Heart left ventricle (tissue), 16 donors: ENCODE measurements around the gene ASB13. TPM values are rescaled to one million over a fixed set of nuclear protein-coding genes. Genes with fewer than 3 reads are reported as not detected.

Source experiments
- ATAC-seq, 4 donors: fragments of 200-7000 bp; cut with Tn5 transposase; one replicate each; pipeline ENCODE4 v1.9.1; 2020 to 2022; ENCODE audit warnings: moderate library complexity in 4 of 4, mild to moderate bottlenecking in 3 of 4, moderate number of reproducible peaks in 1 of 4
- DNase-seq, 5 donors: peaks; one replicate each; pipeline ENCODE4 v3.0.0-alpha.2; 2020
- H3K27ac ChIP-seq, 12 donors: fragments of 200-600 bp; sonication (generic) in 4 of 12; one replicate each; pipeline versions ENCODE4 v1.5.0 to v1.8.0; 2016 to 2022; ENCODE audit warnings: mild to moderate bottlenecking in 2 of 12
- H3K27me3 ChIP-seq, 9 donors: fragments of 200-600 bp; sonication (generic) in 2 of 9; one replicate each; pipeline versions ENCODE4 v1.5.1 to v1.8.0; 2016 to 2022; ENCODE audit warnings: mild to moderate bottlenecking in 3 of 9
- H3K36me3 ChIP-seq, 9 donors: fragments of 200-600 bp; sonication (generic) in 2 of 9; one replicate each; pipeline versions ENCODE4 v1.5.0 to v1.8.0; 2018 to 2022; ENCODE audit warnings: mild to moderate bottlenecking in 2 of 9
- H3K4me1 ChIP-seq, 12 donors: fragments of 200-600 bp; sonication (generic) in 4 of 12; one replicate each; pipeline versions ENCODE4 v1.5.0 to v1.8.0; 2016 to 2022; ENCODE audit warnings: mild to moderate bottlenecking in 3 of 12
- H3K4me3 ChIP-seq, 12 donors: fragments of 200-600 bp; sonication (generic) in 4 of 12; one replicate each; pipeline versions ENCODE4 v1.5.0 to v1.8.0; 2017 to 2022; ENCODE audit warnings: mild to moderate bottlenecking in 9 of 12, moderate library complexity in 4 of 12
- H3K9me3 ChIP-seq, 12 donors: fragments of 200-600 bp; sonication (generic) in 4 of 12; one replicate each; pipeline versions ENCODE4 v1.5.0 to v1.8.0; 2016 to 2022; ENCODE audit warnings: mild to moderate bottlenecking in 1 of 12
- POLR2A ChIP-seq, 2 donors: fragments of 450-650 bp; IDR thresholded peaks; one replicate each; pipeline ENCODE4 v1.6.1; 2017; ENCODE audit warnings: antibody characterized with exemption in 2 of 2, mild to moderate bottlenecking in 2 of 2, moderate library complexity in 2 of 2
- WGBS, 4 donors: extraction: QIAGEN DNeasy Blood & Tissue Kit in 2 of 4; methylation state at CpG; one replicate each; pipeline versions ENCODE4 v1.1.5 to v1.1.7; 2013 to 2018; 5-methylcytosine and 5-hydroxymethylcytosine counted together
- intact Hi-C, 10 donors: fragments of 100-400 bp; cut with DNase I; formaldehyde crosslinking; loops; one replicate each; pipeline versions ENCODE4 v1.11.1 to v1.14.2; 2022
- polyA plus RNA-seq, 2 donors: library from polyadenylated mRNA; stranded (reverse); fragments of 200-250 nt; gene quantifications; one replicate each; pipeline ENCODE4 v1.2.3, GENCODE V29; 2013
- total RNA-seq, 9 donors: library from RNA; depleted of rRNA in 2 of 9; stranded (reverse); fragments of >200 nt in 2 of 9; fragmentation: NEBNext Ultra II Directional in 3 of 9; extraction: Animal tissue kit (Norgen Biotek cat#: 25700) in 3 of 9; gene quantifications; one replicate each; pipeline versions ENCODE4 v1.1.0 to v1.2.4, GENCODE V29; 2016 to 2023
- TF ChIP-seq, protein P1 (sequence below), 12 donors: fragments of 200-600 bp; sonication (generic) in 4 of 12; IDR thresholded peaks; one replicate each; pipeline versions ENCODE4 v1.5.0 to v1.8.0; 2018 to 2022; ENCODE audit warnings: antibody characterized with exemption in 12 of 12, mild to moderate bottlenecking in 5 of 12
- donor health status: ischemic (EF 13 %, LVEDD 7.1; RV severe dilation, severe dysfunction).
- donor health status: healthy with polysubstance abuse.
- donor health status: DM: no; HTN: yes; CAD: no.
- donor health status: DM: no; HTN: no; CAD: no.
- donor health status: ischemic (EF 25% LVEDD 6.9; RV normal size, moderate dysfunction).
- donor health status: ischemic (EF 25% LVEDD 5.7; RV mildly dilated, moderate dysfunction).
- donor health status: healthy.
- donor health status: DM: yes; HTN: yes; CAD: no.
- donor health status: ischemic (EF 35%, LVEDD 5.7; RV mildly dilated, moderate dysfunction).
- donor health status: nonischemic (EF 11% LVEDD 7.7; RV severe dilation, severe dysfunction).
- donor health status: DM: yes; HTN: yes; CAD: no.
- donor health status: PGD.
- donor health status: ischemic (EF 29% LVEDD 5.4; RV normal size, mild dysfunction).
- donor health status: nonischemic (EF 23%, LVEDD 6.1; RV moderate dilation, normal function).

Gene ASB13
- total and polyA plus RNA-seq, 11 donors = 9.9 to 18.6 (median 13.3) TPM

GRCh38 chr10:5662708-5663579 is 3.5 kb downstream of the ASB13 start:
- WGBS, 4 donors = 88 to 95% (median 91%) methylated on average over 9 of the region's 9 CpGs

DNA sequence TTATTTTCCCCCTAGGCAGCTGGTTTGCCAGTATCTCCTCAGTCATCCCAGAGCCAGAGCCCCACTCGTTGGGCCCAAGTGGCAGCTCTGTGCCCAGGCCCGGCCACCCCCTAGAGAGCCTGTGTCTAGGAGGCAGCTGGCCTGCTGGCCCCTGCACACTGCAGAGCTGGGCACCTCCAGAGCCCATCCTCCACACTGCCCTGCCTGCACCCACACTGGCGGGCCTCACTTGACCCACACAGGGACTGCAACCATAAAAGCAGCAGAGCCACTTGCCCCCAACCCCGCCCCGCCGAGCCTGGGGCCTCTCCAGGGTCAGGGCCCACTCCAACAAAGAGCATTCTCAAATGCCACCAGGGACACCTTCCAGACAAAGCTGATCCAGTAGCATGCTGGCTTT is 5.4 kb downstream of the ASB13 start:
- H3K27me3 ChIP-seq = no peaks in the 10 kb centered on the region
- peak in 1 of 4 donors; percentile 27 for ATAC-seq
- no peak for TF ChIP-seq POLR2A (IDR thresholded peaks at IDR 0.05)
- TF ChIP-seq, protein P1, sequence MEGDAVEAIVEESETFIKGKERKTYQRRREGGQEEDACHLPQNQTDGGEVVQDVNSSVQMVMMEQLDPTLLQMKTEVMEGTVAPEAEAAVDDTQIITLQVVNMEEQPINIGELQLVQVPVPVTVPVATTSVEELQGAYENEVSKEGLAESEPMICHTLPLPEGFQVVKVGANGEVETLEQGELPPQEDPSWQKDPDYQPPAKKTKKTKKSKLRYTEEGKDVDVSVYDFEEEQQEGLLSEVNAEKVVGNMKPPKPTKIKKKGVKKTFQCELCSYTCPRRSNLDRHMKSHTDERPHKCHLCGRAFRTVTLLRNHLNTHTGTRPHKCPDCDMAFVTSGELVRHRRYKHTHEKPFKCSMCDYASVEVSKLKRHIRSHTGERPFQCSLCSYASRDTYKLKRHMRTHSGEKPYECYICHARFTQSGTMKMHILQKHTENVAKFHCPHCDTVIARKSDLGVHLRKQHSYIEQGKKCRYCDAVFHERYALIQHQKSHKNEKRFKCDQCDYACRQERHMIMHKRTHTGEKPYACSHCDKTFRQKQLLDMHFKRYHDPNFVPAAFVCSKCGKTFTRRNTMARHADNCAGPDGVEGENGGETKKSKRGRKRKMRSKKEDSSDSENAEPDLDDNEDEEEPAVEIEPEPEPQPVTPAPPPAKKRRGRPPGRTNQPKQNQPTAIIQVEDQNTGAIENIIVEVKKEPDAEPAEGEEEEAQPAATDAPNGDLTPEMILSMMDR (IDR thresholded peaks at IDR 0.05) = no peak
- intact Hi-C loops = no loop called here
- WGBS, 4 donors = 85 to 92% (median 90%) methylated on average over 6 of the region's 6 CpGs
- no peak overlapping the region for H3K27ac ChIP-seq
- peaks cover 0 to 29% (median 8%) of the 10 kb centered on the region in 12 donors for H3K4me1 ChIP-seq
- peak in 1 of 5 donors; percentile 9 for DNase-seq
- no peaks in the 10 kb centered on the region for H3K9me3 ChIP-seq
- H3K4me3 ChIP-seq = no peak overlapping the region
- no peaks in the 10 kb centered on the region for H3K36me3 ChIP-seq

More at GRCh38 chr10:5662708-5663579, 3.5 kb downstream of the ASB13 start:
- H3K9me3 ChIP-seq = no peaks in the 10 kb centered on the region
- intact Hi-C loops = no loop called here
- peak in 1 of 5 donors; percentile 7 for DNase-seq
- peaks cover 0 to 36% (median 13%) of the 10 kb centered on the region in 12 donors for H3K4me1 ChIP-seq
- H3K4me3 ChIP-seq = no peak overlapping the region
- no peaks in the 10 kb centered on the region for H3K36me3 ChIP-seq
- ATAC-seq = no peak
- H3K27ac ChIP-seq = no peak overlapping the region
- H3K27me3 ChIP-seq = no peaks in the 10 kb centered on the region
- TF ChIP-seq, protein P1 (IDR thresholded peaks at IDR 0.05) = no peak
- no peak for TF ChIP-seq POLR2A (IDR thresholded peaks at IDR 0.05)

GRCh38 chr10:5659702-5660528 is 6.5 kb downstream of the ASB13 start:
- peaks cover 0 to 20% (median under 1%) of the 10 kb centered on the region in 12 donors for H3K4me1 ChIP-seq
- no peaks in the 10 kb centered on the region for H3K27me3 ChIP-seq
- DNase-seq = peak in 2 of 5 donors; percentile 16 to 48
- no peaks in the 10 kb centered on the region for H3K36me3 ChIP-seq
- WGBS, 4 donors = 70 to 73% (median 70%) methylated on average over 15 to 16 of the region's 16 CpGs
- ATAC-seq = peak in 3 of 4 donors; percentile 41 to 79 (median 78)
- H3K9me3 ChIP-seq = no peaks in the 10 kb centered on the region
- no peak overlapping the region for H3K27ac ChIP-seq
- intact Hi-C loops = no loop called here
- no peak overlapping the region for H3K4me3 ChIP-seq
- TF ChIP-seq, protein P1 (IDR thresholded peaks at IDR 0.05) = no peak
- TF ChIP-seq POLR2A (IDR thresholded peaks at IDR 0.05) = no peak
